BE2C (cell line): Measurements from ENCODE around the gene OR10H3.

Experiments
- DNase-seq: peaks from one replicate; pipeline ENCODE4 v3.0.0-alpha.2; 2020
- H3K27me3 ChIP-seq: fragments of 250-450 bp; sonication (Bioruptor Pico); 2 replicates; pipeline ENCODE4 v1.5.1; 2020; ENCODE audit warnings: mild to moderate bottlenecking
- H3K36me3 ChIP-seq: fragments of 250-450 bp; sonication (Bioruptor Pico); 2 replicates; pipeline ENCODE4 v1.5.1; 2020; ENCODE audit warnings: mild to moderate bottlenecking
- H3K4me1 ChIP-seq: fragments of 250-450 bp; sonication (Bioruptor Pico); 2 replicates; pipeline ENCODE4 v1.5.1; 2020
- H3K4me3 ChIP-seq: 2 replicates; pipeline ENCODE4 v1.5.1; 2011; ENCODE audit warnings: low read depth, low read length
- H3K9me3 ChIP-seq: fragments of 250-450 bp; sonication (Bioruptor Pico); 2 replicates; pipeline ENCODE4 v1.5.1; 2020
- CTCF ChIP-seq: IDR thresholded peaks from 2 replicates; pipeline ENCODE4 v1.5.1; 2012; ENCODE audit warnings: mild to moderate bottlenecking, low read depth, low read length

OR10H3 gene

GRCh38 chr19:15790096-15790495, 52.3 kb downstream of the OR10H3 start:
- DNase-seq: no peak
- Histone ChIP-seq H3K9me3 (no peaks in the 10 kb centered on the region), H3K36me3 (no peaks in the 10 kb centered on the region), H3K4me3 (no peak overlapping the region), H3K4me1 (no peaks in the 10 kb centered on the region), H3K27me3 (no peaks in the 10 kb centered on the region; the same call in 1 of the 2 replicates)
- no peak for TF ChIP-seq CTCF
